KMS-11 (cell line): ENCODE measurements around the gene SLC5A9.

ENCODE experiments used
- H2AFZ ChIP-seq: fragments of 200-600 bp; sonication (generic); 2 replicates; pipeline ENCODE4 v1.6.1; 2016; ENCODE audit warnings: antibody characterized with exemption, mixed run types, low read depth
- H3K27ac ChIP-seq: fragments of 200-600 bp; sonication (generic); 2 replicates; pipeline ENCODE4 v1.6.1; 2016; ENCODE audit warnings: mild to moderate bottlenecking, mixed run types
- H3K27me3 ChIP-seq: fragments of 200-600 bp; sonication (generic); 2 replicates; pipeline ENCODE4 v1.6.1; 2017; ENCODE audit warnings: mild to moderate bottlenecking, low read depth, mixed run types, moderate library complexity; ENCODE audit not compliant: insufficient read depth
- H3K36me3 ChIP-seq: fragments of 200-600 bp; sonication (generic); 2 replicates; pipeline ENCODE4 v1.6.1; 2017; ENCODE audit warnings: mild to moderate bottlenecking, mixed run types; ENCODE audit not compliant: insufficient read depth
- H3K4me1 ChIP-seq: fragments of 200-600 bp; sonication (generic); 2 replicates; pipeline ENCODE4 v1.6.1; 2016; ENCODE audit warnings: mild to moderate bottlenecking, low read depth, mixed run types; ENCODE audit not compliant: poor library complexity, severe bottlenecking
- H3K4me2 ChIP-seq: fragments of 200-600 bp; sonication (generic); 2 replicates; pipeline ENCODE4 v1.7.0; 2016; ENCODE audit warnings: mild to moderate bottlenecking, mixed run types
- H3K4me3 ChIP-seq: fragments of 200-600 bp; sonication (generic); IDR thresholded peaks from 2 replicates; pipeline ENCODE4 v1.6.1; 2017; ENCODE audit warnings: low read depth, low read length, mixed read lengths; ENCODE audit not compliant: insufficient read depth
- H3K79me2 ChIP-seq: fragments of 200-600 bp; sonication (generic); 2 replicates; pipeline ENCODE4 v1.6.1; 2016; ENCODE audit warnings: low read depth, mixed run types; ENCODE audit not compliant: insufficient read depth
- H3K9ac ChIP-seq: fragments of 200-600 bp; sonication (generic); 2 replicates; pipeline ENCODE4 v1.6.1; 2016; ENCODE audit warnings: mild to moderate bottlenecking, mixed run types
- H4K20me1 ChIP-seq: fragments of 200-600 bp; sonication (generic); 2 replicates; pipeline ENCODE4 v1.6.1; 2016; ENCODE audit warnings: mild to moderate bottlenecking, mixed run types; ENCODE audit not compliant: insufficient read depth
- CTCF ChIP-seq: fragments of 200-600 bp; sonication (generic); conservative IDR thresholded peaks from 2 replicates; pipeline ENCODE4 v1.6.1; 2017; ENCODE audit warnings: low read depth, mild to moderate bottlenecking, antibody characterized with exemption, low read length, moderate library complexity, mixed read lengths

SLC5A9 gene

GRCh38 chr1:48182439-48182838 lies 40.1 kb upstream of the SLC5A9 start:
- no peak for TF ChIP-seq CTCF
- Histone ChIP-seq H3K27ac (no peak overlapping the region), H3K4me2 (no peak overlapping the region), H2AFZ (no peak overlapping the region), H3K4me3 (no peak overlapping the region), H3K4me1 (no peaks in the 10 kb centered on the region), H3K36me3 (no peaks in the 10 kb centered on the region), H3K79me2 (no peaks in the 10 kb centered on the region), H3K27me3 (no peaks in the 10 kb centered on the region), H3K9ac (no peak overlapping the region), H4K20me1 (no peaks in the 10 kb centered on the region)

GRCh38 chr1:48186306-48186839 lies 36.1 kb upstream of the SLC5A9 start:
- Histone ChIP-seq H3K27ac (no peak overlapping the region), H3K4me1 (no peaks in the 10 kb centered on the region), H4K20me1 (no peaks in the 10 kb centered on the region), H3K4me2 (no peak overlapping the region), H3K9ac (no peak overlapping the region), H3K27me3 (no peaks in the 10 kb centered on the region), H3K4me3 (no peak overlapping the region), H3K79me2 (no peaks in the 10 kb centered on the region), H2AFZ (no peak overlapping the region), H3K36me3 (no peaks in the 10 kb centered on the region)
- no peak for TF ChIP-seq CTCF

- H3K4me2 ChIP-seq: no peak overlapping the region
- no peaks in the 10 kb centered on the region for H3K27me3 ChIP-seq
- H3K27ac ChIP-seq: no peak overlapping the region
- no peak for TF ChIP-seq CTCF
- H3K36me3 ChIP-seq: no peaks in the 10 kb centered on the region
- H3K4me3 ChIP-seq: no peak overlapping the region
- no peaks in the 10 kb centered on the region for H3K4me1 ChIP-seq
- no peak overlapping the region for H2AFZ ChIP-seq
- no peaks in the 10 kb centered on the region for H3K79me2 ChIP-seq
- no peaks in the 10 kb centered on the region for H4K20me1 ChIP-seq
- H3K9ac ChIP-seq: no peak overlapping the region
Measured at GRCh38 chr1:48187969-48188563, 34.5 kb upstream of the SLC5A9 start.

- no peaks in the 10 kb centered on the region for H4K20me1 ChIP-seq
- no peak overlapping the region for H2AFZ ChIP-seq
- H3K9ac ChIP-seq: no peak overlapping the region
- no peak overlapping the region for H3K4me2 ChIP-seq
- H3K27me3 ChIP-seq: no peaks in the 10 kb centered on the region
- no peak overlapping the region for H3K27ac ChIP-seq
- no peaks in the 10 kb centered on the region for H3K79me2 ChIP-seq
- no peaks in the 10 kb centered on the region for H3K4me1 ChIP-seq
- TF ChIP-seq CTCF: no peak
- no peak overlapping the region for H3K4me3 ChIP-seq
- H3K36me3 ChIP-seq: no peaks in the 10 kb centered on the region
Measured at GRCh38 chr1:48190881-48191280, 31.6 kb upstream of the SLC5A9 start.
